OCI-LY7 (cell line): ENCODE data around the gene FAM184B.

Experiments
- EZH2phosphoT487 ChIP-seq: fragments of 200-600 bp; sonication (generic); IDR thresholded peaks from 2 replicates; pipeline ENCODE4 v1.6.1; 2018; ENCODE audit warnings: low read depth, borderline replicate concordance, mild to moderate bottlenecking, mixed run types, antibody characterized with exemption, low read length, moderate library complexity, mixed read lengths
- TF ChIP-seq, protein P1 (sequence below): fragments of 200-600 bp; sonication (generic); conservative IDR thresholded peaks from 2 replicates; pipeline ENCODE4 v1.5.1; 2014; ENCODE audit warnings: mild to moderate bottlenecking, antibody characterized with exemption, low read length, moderate library complexity, mixed read lengths

DNA sequence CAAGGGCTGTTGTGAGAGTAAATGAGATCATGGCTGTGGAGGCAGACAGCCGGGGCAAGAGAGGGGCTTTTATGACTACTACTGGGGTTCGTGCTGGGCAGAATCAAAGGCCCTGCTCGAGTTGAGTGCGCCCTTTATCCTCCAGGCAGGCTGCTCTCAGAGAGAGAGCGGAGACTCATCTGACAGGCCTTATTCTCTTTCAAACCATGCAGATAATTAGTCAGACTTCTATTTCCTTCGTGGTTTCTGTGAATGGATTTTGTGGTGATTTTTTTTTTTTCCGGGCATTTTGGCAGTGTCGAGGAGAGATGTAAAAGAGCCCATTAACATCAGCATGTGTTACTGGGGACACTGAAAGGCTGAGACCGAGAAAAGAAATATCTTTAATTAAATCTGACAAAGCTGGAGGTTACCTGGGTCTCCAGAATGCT is 93.4 kb downstream of the FAM184B start:
- TF ChIP-seq EZH2phosphoT487 = no peak
- TF ChIP-seq, protein P1, sequence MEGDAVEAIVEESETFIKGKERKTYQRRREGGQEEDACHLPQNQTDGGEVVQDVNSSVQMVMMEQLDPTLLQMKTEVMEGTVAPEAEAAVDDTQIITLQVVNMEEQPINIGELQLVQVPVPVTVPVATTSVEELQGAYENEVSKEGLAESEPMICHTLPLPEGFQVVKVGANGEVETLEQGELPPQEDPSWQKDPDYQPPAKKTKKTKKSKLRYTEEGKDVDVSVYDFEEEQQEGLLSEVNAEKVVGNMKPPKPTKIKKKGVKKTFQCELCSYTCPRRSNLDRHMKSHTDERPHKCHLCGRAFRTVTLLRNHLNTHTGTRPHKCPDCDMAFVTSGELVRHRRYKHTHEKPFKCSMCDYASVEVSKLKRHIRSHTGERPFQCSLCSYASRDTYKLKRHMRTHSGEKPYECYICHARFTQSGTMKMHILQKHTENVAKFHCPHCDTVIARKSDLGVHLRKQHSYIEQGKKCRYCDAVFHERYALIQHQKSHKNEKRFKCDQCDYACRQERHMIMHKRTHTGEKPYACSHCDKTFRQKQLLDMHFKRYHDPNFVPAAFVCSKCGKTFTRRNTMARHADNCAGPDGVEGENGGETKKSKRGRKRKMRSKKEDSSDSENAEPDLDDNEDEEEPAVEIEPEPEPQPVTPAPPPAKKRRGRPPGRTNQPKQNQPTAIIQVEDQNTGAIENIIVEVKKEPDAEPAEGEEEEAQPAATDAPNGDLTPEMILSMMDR = no peak
